Astrocyte of the cerebellum (primary cell): ENCODE results near the gene KHSRP.

Source experiments
- DNase-seq: peaks from one replicate; pipeline ENCODE4 v3.0.0-alpha.2; 2011; ENCODE audit warnings: low read depth
- H3K4me3 ChIP-seq: 2 replicates; pipeline ENCODE4 v1.5.1; 2011; ENCODE audit warnings: mild to moderate bottlenecking, low read depth, low read length, moderate library complexity
- in situ Hi-C: cut with HindIII; loops from 2 replicates; pipeline ENCODE4 v1.10.0; 2017; ENCODE audit warnings: low sequenced_read_pairs
- TF ChIP-seq, protein P1 (sequence below): IDR thresholded peaks from 2 replicates; pipeline ENCODE4 v1.5.1; 2012; ENCODE audit warnings: low read length, low read depth, moderate library complexity, mild to moderate bottlenecking; ENCODE audit errors: missing control alignments

KHSRP gene

DNA sequence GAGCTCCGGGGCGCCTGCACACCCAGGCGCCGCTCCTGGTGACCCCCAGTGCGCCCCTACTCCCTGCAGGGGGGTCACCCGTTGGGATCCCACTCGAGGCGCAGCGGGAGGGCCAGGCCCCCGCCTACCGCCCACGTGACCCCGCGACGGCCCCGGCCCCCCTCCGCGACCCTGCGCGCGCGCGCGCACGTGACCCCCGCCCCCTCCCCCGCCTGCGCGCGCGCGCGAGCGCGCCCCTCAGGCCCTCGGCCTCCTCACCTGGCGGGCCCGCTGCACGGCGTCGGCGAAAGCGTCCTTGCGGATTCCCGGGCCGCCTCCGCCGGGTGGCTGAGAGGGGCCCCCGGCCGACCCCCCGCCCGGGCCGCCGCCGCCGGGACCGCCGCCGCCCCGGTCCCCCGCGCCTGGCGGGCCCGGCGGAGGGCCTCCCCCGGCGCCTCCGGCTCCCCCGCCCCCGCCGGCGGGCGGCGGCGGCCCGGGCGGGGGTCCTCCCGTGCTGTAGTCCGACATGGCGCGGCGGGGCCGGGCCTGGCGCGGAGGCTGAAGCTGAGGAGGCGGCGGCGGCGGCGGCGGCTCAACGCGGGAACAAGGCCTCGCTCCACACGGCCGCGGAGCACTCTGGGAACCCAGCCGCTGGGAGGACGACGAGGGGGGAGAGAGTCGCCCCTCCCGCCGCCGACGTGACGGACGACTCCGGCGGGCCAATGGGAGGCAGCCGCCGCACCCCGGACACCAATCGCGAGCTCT is at the start of gene KHSRP:
KHSRP (minus strand) TSS at position 617 of the 744 bp plus-strand sequence; CDS start at position 507, 110 bp downstream.
- in situ Hi-C loops: no loop called here
- TF ChIP-seq, protein P1, sequence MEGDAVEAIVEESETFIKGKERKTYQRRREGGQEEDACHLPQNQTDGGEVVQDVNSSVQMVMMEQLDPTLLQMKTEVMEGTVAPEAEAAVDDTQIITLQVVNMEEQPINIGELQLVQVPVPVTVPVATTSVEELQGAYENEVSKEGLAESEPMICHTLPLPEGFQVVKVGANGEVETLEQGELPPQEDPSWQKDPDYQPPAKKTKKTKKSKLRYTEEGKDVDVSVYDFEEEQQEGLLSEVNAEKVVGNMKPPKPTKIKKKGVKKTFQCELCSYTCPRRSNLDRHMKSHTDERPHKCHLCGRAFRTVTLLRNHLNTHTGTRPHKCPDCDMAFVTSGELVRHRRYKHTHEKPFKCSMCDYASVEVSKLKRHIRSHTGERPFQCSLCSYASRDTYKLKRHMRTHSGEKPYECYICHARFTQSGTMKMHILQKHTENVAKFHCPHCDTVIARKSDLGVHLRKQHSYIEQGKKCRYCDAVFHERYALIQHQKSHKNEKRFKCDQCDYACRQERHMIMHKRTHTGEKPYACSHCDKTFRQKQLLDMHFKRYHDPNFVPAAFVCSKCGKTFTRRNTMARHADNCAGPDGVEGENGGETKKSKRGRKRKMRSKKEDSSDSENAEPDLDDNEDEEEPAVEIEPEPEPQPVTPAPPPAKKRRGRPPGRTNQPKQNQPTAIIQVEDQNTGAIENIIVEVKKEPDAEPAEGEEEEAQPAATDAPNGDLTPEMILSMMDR: no peak
- DNase-seq: no peak
- peak within 1 kb of the TSS; percentile 78 for H3K4me3 ChIP-seq

DNA sequence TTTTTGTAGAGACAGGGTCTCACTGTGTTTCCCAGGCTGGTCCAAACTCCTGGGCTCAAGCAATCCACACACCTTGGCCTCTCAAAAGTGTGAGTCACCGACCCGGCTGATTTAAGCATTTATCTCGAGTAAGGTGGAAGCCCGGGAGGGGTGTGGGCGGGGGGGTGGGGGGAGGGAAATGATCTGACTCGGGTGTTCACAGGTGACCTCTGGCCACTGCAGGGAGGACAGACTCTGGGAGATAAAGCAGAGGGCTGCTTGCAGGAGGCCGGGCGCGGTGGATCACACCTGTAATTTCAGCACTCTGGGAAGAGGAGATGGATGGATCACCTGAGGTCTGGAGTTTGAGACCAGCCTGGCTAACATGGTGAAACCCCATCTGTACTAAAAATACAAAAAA is 49.0 kb upstream of the KHSRP start:
- H3K4me3 ChIP-seq: no peak overlapping the region
- in situ Hi-C loops: no loop called here
- no peak for DNase-seq
- TF ChIP-seq, protein P1: no peak

DNA sequence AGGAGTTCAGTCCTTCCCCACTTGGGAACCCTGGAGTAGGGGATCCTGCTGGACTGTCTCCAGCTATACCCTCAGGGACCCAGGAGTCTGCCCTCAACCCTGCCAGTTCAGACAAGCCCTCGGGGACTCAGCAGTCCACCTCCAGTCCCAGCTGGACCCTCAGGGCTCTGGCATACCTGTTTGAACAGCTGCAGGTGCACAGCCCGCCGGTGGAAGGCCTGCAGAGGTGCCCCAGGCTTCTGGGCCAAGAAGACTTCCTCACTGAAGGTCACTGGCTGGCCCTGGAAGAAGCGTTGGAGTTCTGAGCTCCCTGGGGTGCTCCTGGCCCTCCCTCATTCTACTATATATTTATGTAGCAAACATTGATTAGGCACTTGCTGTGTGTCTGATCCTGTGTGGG is 48.1 kb upstream of the KHSRP start:
- in situ Hi-C loops: no loop called here
- no peak for DNase-seq
- TF ChIP-seq, protein P1: no peak
- no peak overlapping the region for H3K4me3 ChIP-seq

GRCh38 chr19:6471076-6471475 is 46.5 kb upstream of the KHSRP start:
- no peak for DNase-seq
- in situ Hi-C loops: no loop called here
- no peak overlapping the region for H3K4me3 ChIP-seq
- TF ChIP-seq, protein P1: no peak

DNA sequence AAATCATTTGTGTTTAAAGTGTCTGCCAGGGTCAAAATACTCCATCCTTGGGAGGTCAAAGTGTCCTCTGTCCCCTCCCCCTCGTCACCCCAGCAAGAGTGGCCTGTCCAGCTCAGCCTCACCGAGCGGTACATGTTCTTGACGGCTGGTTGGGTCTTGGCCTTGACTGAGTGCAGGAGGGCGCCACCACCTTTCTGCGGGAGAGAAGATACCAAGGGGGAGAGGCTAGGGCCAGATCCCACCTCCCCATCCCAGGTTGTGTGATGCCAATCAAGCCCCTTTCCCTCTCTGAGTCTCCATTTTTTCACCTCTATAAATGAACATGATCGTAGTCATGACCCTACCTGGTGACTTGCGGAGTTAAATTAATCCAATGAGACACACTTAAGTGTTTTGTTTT is 45.6 kb upstream of the KHSRP start:
- DNase-seq: no peak
- TF ChIP-seq, protein P1: no peak
- H3K4me3 ChIP-seq: no peak overlapping the region
- in situ Hi-C loops: no loop called here

- DNase-seq: no peak
- in situ Hi-C loops: no loop called here
- TF ChIP-seq, protein P1: no peak
- H3K4me3 ChIP-seq: no peak overlapping the region
Observed at GRCh38 chr19:6467384-6467783, 42.8 kb upstream of the KHSRP start.
